NT2/D1 (cell line): ENCODE data around the gene ORM1.

Experiments
- YY1 ChIP-seq: IDR thresholded peaks from 2 replicates; pipeline ENCODE4 v1.6.1; 2011; ENCODE audit not compliant: insufficient read length, insufficient read depth
- ZNF274 ChIP-seq: IDR thresholded peaks from 2 replicates; pipeline ENCODE4 v1.6.1; 2011; ENCODE audit warnings: mild to moderate bottlenecking, low read depth, low read length

DNA sequence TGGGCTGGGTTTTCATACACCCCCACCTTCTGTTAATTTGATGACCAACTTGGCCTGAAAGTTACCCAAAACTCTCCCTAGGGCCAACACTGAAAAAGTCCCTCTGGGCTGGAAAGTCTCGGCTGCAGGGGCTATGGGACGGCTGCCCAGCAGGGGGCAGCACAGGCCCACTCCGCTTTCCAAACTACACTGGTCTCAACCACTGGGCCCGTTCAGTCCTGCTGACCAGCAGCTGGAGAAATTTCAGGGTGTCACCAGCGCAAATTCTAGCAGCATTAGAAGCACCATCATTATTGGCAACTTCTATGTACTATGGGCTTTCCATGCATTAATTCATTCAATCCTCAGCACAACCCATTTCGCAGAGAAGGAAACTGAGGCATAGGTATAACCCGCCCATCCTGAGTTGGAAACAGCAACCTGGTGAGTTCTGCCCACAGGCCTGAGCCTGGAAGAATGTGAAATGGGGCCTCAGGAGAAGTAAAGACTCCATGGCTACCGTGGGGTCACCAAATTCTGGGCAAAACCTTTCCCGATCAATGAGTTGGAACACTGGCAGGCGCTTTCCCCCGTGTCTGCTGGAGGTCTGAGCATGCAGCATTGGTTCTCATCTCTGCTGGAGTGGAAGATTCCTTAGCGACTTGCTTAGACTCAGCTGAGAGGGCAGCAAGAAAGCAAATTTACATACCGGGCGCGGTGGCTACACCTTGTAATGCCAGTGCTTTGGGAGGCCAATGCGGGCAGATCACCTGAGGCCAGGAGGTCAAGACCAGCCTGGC lies 16.4 kb downstream of the ORM1 start:
- TF ChIP-seq ZNF274 (no peak), YY1 (no peak)
